ENCODE data around the gene COX4I1.

The COX4I1 gene

GRCh38 chr16:85820604-85821372, 21.3 kb downstream of the COX4I1 start:
- TF ChIP-seq FOXA1 (IDR thresholded peaks at IDR 0.05) (no peak), CTBP1 (IDR thresholded peaks at IDR 0.05; ENCODE audit: borderline replicate concordance) (no peak), ARNT (IDR thresholded peaks at IDR 0.05) (no peak), L3MBTL2 (conservative IDR thresholded peaks at IDR 0.05) (no peak), FOXM1 (IDR thresholded peaks at IDR 0.05; ENCODE audit: borderline replicate concordance) (no peak), ELF4 (IDR thresholded peaks at IDR 0.05) (no peak), TARDBP (IDR thresholded peaks at IDR 0.05) (no peak)
- CTCF ChIA-PET: interaction anchor here (1.0 to 3.4 kb wide), 8 partner anchors 139 to 697 kb away, joined by 3 to 45 read pairs (median 6); no protein-coding TSS in a partner anchor
- POLR2A ChIA-PET: no interaction called here
- DNase-seq (ENCODE audit: extremely low spot score): no peak

GRCh38 chr16:85821390-85822135, 22.1 kb downstream of the COX4I1 start:
- ChIA-PET CTCF (interaction anchor here (0.6 to 3.4 kb wide), 13 partner anchors 9 to 696 kb away, joined by 3 to 45 read pairs (median 5); no protein-coding TSS in a partner anchor), POLR2A (interaction anchor here (0.8 kb wide), 1 partner anchor 166 kb away, joined by 4 read pairs; no protein-coding TSS in a partner anchor)
- peak; percentile 86 for DNase-seq (ENCODE audit: extremely low spot score)
- TF ChIP-seq LEF1 (IDR thresholded peaks at IDR 0.05; ENCODE audit: borderline replicate concordance) (no peak), ARNT (IDR thresholded peaks at IDR 0.05) (no peak), BHLHE40 (IDR thresholded peaks at IDR 0.05; ENCODE audit: borderline replicate concordance) (no peak), FOXK2 (IDR thresholded peaks at IDR 0.05) (no peak), FOXM1 (IDR thresholded peaks at IDR 0.05; ENCODE audit: borderline replicate concordance) (no peak), ELF4 (IDR thresholded peaks at IDR 0.05) (no peak), SP1 (IDR thresholded peaks at IDR 0.05) (no peak), PKNOX1 (IDR thresholded peaks at IDR 0.05) (no peak), HDGF (IDR thresholded peaks at IDR 0.05; ENCODE audit: borderline replicate concordance) (no peak), TARDBP (IDR thresholded peaks at IDR 0.05) (no peak), CTBP1 (IDR thresholded peaks at IDR 0.05; ENCODE audit: borderline replicate concordance) (no peak), FOXA1 (IDR thresholded peaks at IDR 0.05) (no peak), ZNF384 (IDR thresholded peaks at IDR 0.05) (no peak), SUZ12 (IDR thresholded peaks at IDR 0.05) (no peak), L3MBTL2 (conservative IDR thresholded peaks at IDR 0.05) (no peak), NFRKB (IDR thresholded peaks at IDR 0.05) (no peak)

GRCh38 chr16:85822145-85822544, 22.6 kb downstream of the COX4I1 start:
- ChIA-PET POLR2A (interaction anchor here (0.8 kb wide), 1 partner anchor 165 kb away, joined by 4 read pairs; no protein-coding TSS in a partner anchor), CTCF (interaction anchor here (0.6 to 3.4 kb wide), 11 partner anchors 10 to 696 kb away, joined by 3 to 45 read pairs (median 5); no protein-coding TSS in a partner anchor)
- TF ChIP-seq CTBP1 (IDR thresholded peaks at IDR 0.05; ENCODE audit: borderline replicate concordance): no peak
- no peak for TF ChIP-seq ARNT (IDR thresholded peaks at IDR 0.05)
- no peak for TF ChIP-seq HDGF (IDR thresholded peaks at IDR 0.05; ENCODE audit: borderline replicate concordance)
- no peak for TF ChIP-seq NFRKB (IDR thresholded peaks at IDR 0.05)
- no peak for TF ChIP-seq BHLHE40 (IDR thresholded peaks at IDR 0.05; ENCODE audit: borderline replicate concordance)
- no peak for TF ChIP-seq LEF1 (IDR thresholded peaks at IDR 0.05; ENCODE audit: borderline replicate concordance)
- TF ChIP-seq SP1 (IDR thresholded peaks at IDR 0.05): no peak
- no peak for TF ChIP-seq L3MBTL2 (conservative IDR thresholded peaks at IDR 0.05)
- no peak for TF ChIP-seq FOXM1 (IDR thresholded peaks at IDR 0.05; ENCODE audit: borderline replicate concordance)
- no peak for DNase-seq (ENCODE audit: extremely low spot score)

GRCh38 chr16:85823328-85823920, 23.9 kb downstream of the COX4I1 start:
- DNase-seq (ENCODE audit: extremely low spot score): no peak
- CTCF ChIA-PET: no interaction called here
- POLR2A ChIA-PET: no interaction called here
- TF ChIP-seq FOXM1 (IDR thresholded peaks at IDR 0.05; ENCODE audit: borderline replicate concordance): no peak
- TF ChIP-seq SUZ12 (IDR thresholded peaks at IDR 0.05): no peak
- no peak for TF ChIP-seq LEF1 (IDR thresholded peaks at IDR 0.05; ENCODE audit: borderline replicate concordance)
- no peak for TF ChIP-seq NFRKB (IDR thresholded peaks at IDR 0.05)
- TF ChIP-seq ZNF384 (IDR thresholded peaks at IDR 0.05): no peak

- CTCF ChIA-PET: no interaction called here
- no peak for TF ChIP-seq ZNF384 (IDR thresholded peaks at IDR 0.05)
- TF ChIP-seq FOXA1 (IDR thresholded peaks at IDR 0.05): no peak
- no peak for TF ChIP-seq HDGF (IDR thresholded peaks at IDR 0.05; ENCODE audit: borderline replicate concordance)
- POLR2A ChIA-PET: no interaction called here
- no peak for DNase-seq (ENCODE audit: extremely low spot score)
Measured at GRCh38 chr16:85824161-85825135, 25.0 kb downstream of the COX4I1 start.

- no peak for DNase-seq (ENCODE audit: extremely low spot score)
- TF ChIP-seq HDGF (IDR thresholded peaks at IDR 0.05; ENCODE audit: borderline replicate concordance) (no peak), FOXM1 (IDR thresholded peaks at IDR 0.05; ENCODE audit: borderline replicate concordance) (no peak)
- ChIA-PET POLR2A (no interaction called here), CTCF (no interaction called here)
Measured at GRCh38 chr16:85825326-85825725, 25.8 kb downstream of the COX4I1 start.

All from HEK293T (cell line).